Neural progenitor cell (in vitro differentiated cells): ENCODE results near the gene TFCP2.

Experiments used
- EZH2 ChIP-seq: fragments of 200-600 bp; sonication (generic); IDR thresholded peaks from 2 replicates; pipeline ENCODE4 v1.6.1; 2017; ENCODE audit warnings: antibody characterized with exemption, mild to moderate bottlenecking, moderate library complexity
- EZH2phosphoT487 ChIP-seq: fragments of 200-600 bp; sonication (generic); IDR thresholded peaks from 2 replicates; pipeline ENCODE4 v1.6.1; 2017; ENCODE audit warnings: antibody characterized with exemption
- TF ChIP-seq, protein P1 (sequence below): fragments of 200-600 bp; sonication (generic); IDR thresholded peaks from 2 replicates; pipeline ENCODE4 v1.5.1; 2017; ENCODE audit warnings: antibody characterized with exemption, mild to moderate bottlenecking

DNA sequence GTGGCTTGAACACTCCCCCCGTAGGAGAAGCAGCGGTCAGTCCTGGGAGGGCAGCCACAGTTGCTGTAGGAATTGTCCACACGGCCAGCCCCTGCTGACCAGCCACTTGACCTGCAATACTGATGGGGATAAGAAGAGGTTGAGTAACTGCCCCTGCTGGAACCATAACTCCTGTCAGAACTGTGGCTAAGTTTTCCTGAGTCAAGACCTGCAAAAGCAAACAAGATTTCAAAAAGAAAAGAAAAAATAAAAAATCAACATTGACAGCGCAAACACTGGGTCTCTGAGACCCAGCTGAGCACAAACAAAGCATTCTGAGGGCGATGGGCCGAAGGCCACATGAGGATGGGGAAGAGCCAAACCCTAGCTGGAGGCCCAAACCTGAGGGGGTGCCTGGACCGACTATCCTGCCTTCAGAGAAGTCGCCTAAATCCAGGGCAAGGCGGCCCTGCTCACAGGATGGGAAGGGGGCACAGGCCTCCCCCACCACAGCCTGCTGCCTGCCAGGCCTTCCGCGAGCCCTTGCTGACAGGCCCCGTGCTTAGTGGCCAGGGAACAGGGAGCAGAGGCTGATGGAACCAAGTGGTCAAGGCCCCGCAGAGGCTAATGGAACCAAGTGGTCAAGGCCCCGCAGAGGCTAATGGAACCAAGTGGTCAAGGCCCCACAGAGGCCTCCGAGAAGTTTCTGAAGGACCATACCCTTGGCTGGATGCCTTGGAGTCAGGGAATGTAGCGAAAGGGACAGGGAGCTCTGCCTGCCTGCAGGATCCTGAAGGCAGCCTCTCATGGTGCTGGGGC is 25.8 kb upstream of the TFCP2 start:
- TF ChIP-seq, protein P1, sequence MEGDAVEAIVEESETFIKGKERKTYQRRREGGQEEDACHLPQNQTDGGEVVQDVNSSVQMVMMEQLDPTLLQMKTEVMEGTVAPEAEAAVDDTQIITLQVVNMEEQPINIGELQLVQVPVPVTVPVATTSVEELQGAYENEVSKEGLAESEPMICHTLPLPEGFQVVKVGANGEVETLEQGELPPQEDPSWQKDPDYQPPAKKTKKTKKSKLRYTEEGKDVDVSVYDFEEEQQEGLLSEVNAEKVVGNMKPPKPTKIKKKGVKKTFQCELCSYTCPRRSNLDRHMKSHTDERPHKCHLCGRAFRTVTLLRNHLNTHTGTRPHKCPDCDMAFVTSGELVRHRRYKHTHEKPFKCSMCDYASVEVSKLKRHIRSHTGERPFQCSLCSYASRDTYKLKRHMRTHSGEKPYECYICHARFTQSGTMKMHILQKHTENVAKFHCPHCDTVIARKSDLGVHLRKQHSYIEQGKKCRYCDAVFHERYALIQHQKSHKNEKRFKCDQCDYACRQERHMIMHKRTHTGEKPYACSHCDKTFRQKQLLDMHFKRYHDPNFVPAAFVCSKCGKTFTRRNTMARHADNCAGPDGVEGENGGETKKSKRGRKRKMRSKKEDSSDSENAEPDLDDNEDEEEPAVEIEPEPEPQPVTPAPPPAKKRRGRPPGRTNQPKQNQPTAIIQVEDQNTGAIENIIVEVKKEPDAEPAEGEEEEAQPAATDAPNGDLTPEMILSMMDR = no peak
- TF ChIP-seq EZH2 (no peak), EZH2phosphoT487 (no peak)
